HG02588 (cell line): ENCODE measurements around the gene NUBP1.

Experiments
- ATAC-seq: cut with Tn5 transposase; IDR thresholded peaks from one replicate; pipeline ENCODE4 v1.9.1; 2021; ENCODE audit warnings: mild to moderate bottlenecking, moderate library complexity; ENCODE audit not compliant: unreplicated experiment

Gene NUBP1

GRCh38 chr16:10799736-10800135, 56.1 kb downstream of the NUBP1 start:
- no peak for ATAC-seq

GRCh38 chr16:10805334-10805733, 61.7 kb downstream of the NUBP1 start:
- ATAC-seq = no peak

GRCh38 chr16:10806698-10807097, 63.1 kb downstream of the NUBP1 start:
- ATAC-seq = no peak

GRCh38 chr16:10808218-10808617, 64.6 kb downstream of the NUBP1 start:
- ATAC-seq = no peak

GRCh38 chr16:10808850-10809249, 65.2 kb downstream of the NUBP1 start:
- ATAC-seq = no peak

- ATAC-seq = no peak
Measured at GRCh38 chr16:10809706-10810105, 66.1 kb downstream of the NUBP1 start.

GRCh38 chr16:10812312-10813098, 68.9 kb downstream of the NUBP1 start:
- ATAC-seq = peak; percentile 70

GRCh38 chr16:10813099-10813455, 69.4 kb downstream of the NUBP1 start:
- no peak for ATAC-seq

GRCh38 chr16:10817514-10817913, 73.9 kb downstream of the NUBP1 start:
- ATAC-seq = no peak

GRCh38 chr16:10817963-10818941, 74.6 kb downstream of the NUBP1 start, which contains the start of gene TVP23A:
TSS of gene TVP23A (minus strand) at chr16:10818794. CDS start at chr16:10818493, 301 bp downstream.
- ATAC-seq = no peak
